BLaER1 treated with 17β-estradiol and CSF1 and Interleukin-3, amounts not matched to agents 10 nM and 100 nM (cell line): ENCODE measurements around the gene GTPBP1.

Experiments used
- H3K27ac ChIP-seq, 11 experiments: shearing (Covaris generic); formaldehyde crosslinking; 2 replicates each; pipeline ENCODE4 v1.8.1; 2022
- H3K27me3 ChIP-seq, 11 experiments: shearing (Covaris generic); formaldehyde crosslinking; 2 replicates each; pipeline ENCODE4 v1.8.1; 2022
- H3K36me3 ChIP-seq, 11 experiments: shearing (Covaris generic); formaldehyde crosslinking; 2 replicates each; pipeline ENCODE4 v1.8.1; 2022
- H3K4me1 ChIP-seq, 10 experiments: shearing (Covaris generic); formaldehyde crosslinking; 2 replicates each; pipeline ENCODE4 v1.8.1; 2022
- H3K4me2 ChIP-seq, 11 experiments: shearing (Covaris generic); formaldehyde crosslinking; 2 replicates each; pipeline ENCODE4 v1.8.1; 2022
- H3K4me3 ChIP-seq, 10 experiments: shearing (Covaris generic); formaldehyde crosslinking; 2 replicates each; pipeline ENCODE4 v1.8.1; 2022
- H3K9ac ChIP-seq, 11 experiments: shearing (Covaris generic); formaldehyde crosslinking; 2 replicates each; pipeline ENCODE4 v1.8.1; 2022
- H3K9me3 ChIP-seq, 11 experiments: shearing (Covaris generic); formaldehyde crosslinking; replicated peaks in 1 of 11; 2 replicates each; pipeline ENCODE4 v1.8.1; 2022
- H4K20me1 ChIP-seq, 11 experiments: shearing (Covaris generic); formaldehyde crosslinking; 2 replicates each; pipeline ENCODE4 v1.8.1; 2022
- Cebpa-rat ChIP-seq, 11 experiments: shearing (Covaris generic); IDR thresholded peaks; 2 replicates each; pipeline ENCODE4 v1.8.1; 2022

The GTPBP1 gene

DNA sequence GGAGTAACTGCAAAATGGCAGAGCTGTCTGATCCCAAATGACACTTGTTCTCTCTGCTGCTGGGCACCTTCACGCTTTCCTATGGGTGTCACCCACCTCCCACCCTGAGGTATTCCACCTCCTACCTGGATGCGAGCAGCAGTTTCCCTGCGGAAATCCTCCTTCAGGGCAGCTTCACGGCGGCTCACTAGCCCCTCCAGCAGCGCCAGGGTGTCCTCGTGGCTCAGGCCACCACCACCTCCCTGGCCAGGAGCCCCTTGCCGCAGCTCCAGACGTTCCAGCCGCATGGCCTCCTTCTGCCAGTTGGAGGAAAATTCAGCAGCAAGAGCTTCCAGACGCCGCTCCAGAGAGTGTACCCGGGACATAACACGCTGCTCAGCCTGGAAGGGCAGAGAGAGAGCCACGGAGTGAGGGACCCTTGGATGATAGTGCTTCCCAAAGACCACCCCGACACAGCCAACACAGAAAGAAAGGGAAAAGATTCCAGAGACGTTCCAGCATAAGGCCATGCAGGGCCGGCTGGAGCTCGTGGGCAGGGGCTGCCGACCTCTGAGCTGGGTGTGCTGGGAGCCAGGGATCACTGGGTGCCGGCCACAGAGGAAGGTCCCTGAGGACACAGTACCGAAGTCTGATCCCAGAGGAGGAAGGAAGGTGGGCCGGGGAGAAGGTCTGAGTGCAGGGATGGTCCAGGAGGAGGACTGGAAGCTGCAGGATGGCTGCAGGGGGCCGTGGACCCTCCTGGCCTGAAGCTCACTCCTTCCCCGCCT, 36.6 kb downstream of the GTPBP1 start:
- Histone ChIP-seq H3K27ac (peak overlapping the region in 4 of 11 experiments; percentile 6 to 32 (median 22); a peak in 3 of 22 replicates), H3K27me3 (no peaks in the 10 kb centered on the region), H3K9ac (peak overlapping the region in 7 of 11 experiments; percentile 3 to 49 (median 24); a peak in 5 of 22 replicates), H3K4me1 (peaks cover 0 to 51% (median 45%) of the 10 kb centered on the region in 10 experiments; a peak in 19 of 20 replicates), H4K20me1 (peaks cover 72 to 100% (median 98%) of the 10 kb centered on the region in 11 experiments), H3K36me3 (peaks cover 100% of the 10 kb centered on the region in 11 experiments), H3K4me3 (no peak overlapping the region), H3K4me2 (no peak overlapping the region), H3K9me3 (no peaks in the 10 kb centered on the region)
- TF ChIP-seq Cebpa-rat (IDR thresholded peaks at IDR 0.05), result no peak

DNA sequence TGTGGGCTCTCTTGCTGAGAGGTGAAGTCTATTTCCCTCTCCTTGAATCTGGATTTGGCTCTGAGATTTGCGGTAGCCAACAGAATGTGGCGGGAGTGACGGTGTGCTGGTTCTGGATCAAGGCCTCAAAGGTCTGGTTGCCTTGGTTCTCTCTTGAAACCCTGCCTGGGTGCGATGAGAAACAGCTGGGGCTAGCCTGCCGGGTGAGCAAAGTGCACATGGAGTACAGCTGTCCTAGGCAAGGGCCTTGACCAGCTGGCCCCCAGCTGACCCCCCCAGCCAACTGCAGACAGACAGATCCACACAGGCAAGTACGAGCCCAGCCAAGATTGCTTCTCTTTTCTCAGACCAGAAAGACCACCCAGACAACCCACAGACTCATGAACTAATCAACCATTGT, 39.2 kb downstream of the GTPBP1 start:
- no peak for TF ChIP-seq Cebpa-rat (IDR thresholded peaks at IDR 0.05)
- H3K27me3 ChIP-seq, result no peaks in the 10 kb centered on the region
- H3K4me2 ChIP-seq, result no peak overlapping the region
- H3K4me1 ChIP-seq, result peaks cover 3 to 42% (median 31%) of the 10 kb centered on the region in 10 experiments
- H3K9ac ChIP-seq, result peak overlapping the region in 1 of 11 experiments; percentile 10; a peak in 2 of 22 replicates
- H3K27ac ChIP-seq, result no peak overlapping the region; a peak in 1 of 22 replicates
- no peaks in the 10 kb centered on the region for H3K9me3 ChIP-seq
- peaks cover 100% of the 10 kb centered on the region in 11 experiments for H3K36me3 ChIP-seq
- H4K20me1 ChIP-seq, result peaks cover 62 to 100% (median 98%) of the 10 kb centered on the region in 11 experiments; a peak in 21 of 22 replicates
- H3K4me3 ChIP-seq, result no peak overlapping the region

DNA sequence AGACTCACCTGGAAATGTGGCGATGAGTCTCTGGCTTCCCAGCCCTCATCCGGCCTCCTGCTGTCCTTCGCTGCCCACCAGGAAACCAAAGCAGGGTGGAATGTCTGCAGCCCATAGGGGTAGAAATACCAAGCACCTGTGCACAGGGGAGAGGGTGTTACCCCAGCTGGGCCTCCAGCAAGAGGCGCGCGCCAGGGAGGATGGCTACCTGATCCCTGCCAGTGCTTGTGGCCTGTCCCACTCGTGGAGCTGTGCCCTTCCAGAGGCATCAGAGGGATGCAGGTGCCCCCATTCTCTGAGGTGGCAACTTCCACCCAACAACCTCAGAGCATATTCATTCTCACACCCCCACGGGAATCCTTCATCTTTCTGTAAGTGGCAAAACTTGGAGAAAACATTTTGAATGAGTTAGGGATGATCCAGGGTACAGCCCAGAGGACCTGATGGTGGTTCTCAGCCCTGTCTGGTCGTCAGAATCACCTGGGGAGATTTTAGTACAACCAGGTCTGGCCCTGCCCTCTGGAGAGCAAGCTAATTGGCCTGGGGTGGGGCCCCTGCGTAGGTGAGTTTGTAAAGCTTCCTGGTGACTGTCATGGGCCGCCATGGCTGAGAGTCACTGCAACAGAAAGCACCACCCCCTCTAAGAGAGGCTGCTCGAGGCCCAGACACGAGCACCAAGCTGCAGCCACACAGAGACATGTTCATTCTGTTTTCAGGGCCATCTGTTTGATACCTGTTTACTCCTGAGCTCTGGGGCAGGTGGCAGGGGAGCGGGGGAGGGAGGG, 40.1 kb downstream of the GTPBP1 start:
- Histone ChIP-seq H3K4me3 (no peak overlapping the region), H3K9ac (no peak overlapping the region; a peak in 1 of 22 replicates), H3K4me1 (peaks cover 12 to 42% (median 31%) of the 10 kb centered on the region in 10 experiments), H4K20me1 (peaks cover 62 to 100% (median 98%) of the 10 kb centered on the region in 11 experiments; a peak in 21 of 22 replicates), H3K27ac (peak overlapping the region in 1 of 11 experiments; percentile 3; a peak in 1 of 22 replicates), H3K36me3 (peaks cover 100% of the 10 kb centered on the region in 11 experiments), H3K4me2 (no peak overlapping the region), H3K9me3 (no peaks in the 10 kb centered on the region), H3K27me3 (no peaks in the 10 kb centered on the region)
- TF ChIP-seq Cebpa-rat (IDR thresholded peaks at IDR 0.05), result no peak

DNA sequence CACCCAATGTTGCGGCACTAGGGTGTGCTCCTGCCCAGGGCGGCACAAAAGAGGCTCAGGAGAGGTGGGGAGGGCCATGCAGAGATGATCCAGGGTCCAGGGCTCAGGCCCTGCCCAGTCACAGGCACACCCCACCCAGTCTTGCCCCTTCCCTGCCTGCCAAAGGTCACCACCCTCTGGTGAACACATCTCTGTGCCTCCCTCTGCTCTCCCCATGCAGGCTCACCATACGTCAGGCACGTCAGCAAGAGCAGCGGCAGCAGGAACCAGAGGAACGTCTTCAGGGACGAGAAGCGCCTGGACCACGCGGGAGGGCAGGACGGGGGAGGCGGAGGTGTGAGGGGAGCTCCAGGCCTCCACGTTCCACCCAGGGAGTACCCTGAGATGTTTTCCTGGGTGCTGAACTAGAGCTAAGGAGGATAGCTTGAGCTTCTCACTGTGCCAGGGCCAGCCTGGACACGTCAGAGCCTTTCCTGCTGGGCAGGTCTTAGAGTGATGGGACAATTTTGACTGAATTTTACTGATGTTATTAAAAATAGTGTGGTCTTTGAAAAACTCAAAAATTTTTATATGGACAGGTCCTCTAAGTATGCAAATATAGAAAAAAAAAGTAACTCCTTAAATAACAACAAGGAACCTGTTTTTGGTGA, 42.9 kb downstream of the GTPBP1 start:
- H4K20me1 ChIP-seq, result peaks cover 43 to 85% (median 80%) of the 10 kb centered on the region in 11 experiments; a peak in 21 of 22 replicates
- H3K4me1 ChIP-seq, result peaks cover 39 to 55% (median 48%) of the 10 kb centered on the region in 10 experiments
- H3K9me3 ChIP-seq, result no peaks in the 10 kb centered on the region
- no peaks in the 10 kb centered on the region for H3K27me3 ChIP-seq
- peak overlapping the region in 9 of 11 experiments; percentile 1 to 51 (median 39); a peak in 14 of 22 replicates for H3K9ac ChIP-seq
- no peak for TF ChIP-seq Cebpa-rat (IDR thresholded peaks at IDR 0.05)
- peak overlapping the region in 2 of 11 experiments; percentile 8 to 18; a peak in 2 of 22 replicates for H3K4me2 ChIP-seq
- no peak overlapping the region for H3K4me3 ChIP-seq
- peaks cover 79 to 95% (median 94%) of the 10 kb centered on the region in 11 experiments for H3K36me3 ChIP-seq
- H3K27ac ChIP-seq, result peak overlapping the region in 7 of 11 experiments; percentile 11 to 99 (median 38); a peak in 11 of 22 replicates

DNA sequence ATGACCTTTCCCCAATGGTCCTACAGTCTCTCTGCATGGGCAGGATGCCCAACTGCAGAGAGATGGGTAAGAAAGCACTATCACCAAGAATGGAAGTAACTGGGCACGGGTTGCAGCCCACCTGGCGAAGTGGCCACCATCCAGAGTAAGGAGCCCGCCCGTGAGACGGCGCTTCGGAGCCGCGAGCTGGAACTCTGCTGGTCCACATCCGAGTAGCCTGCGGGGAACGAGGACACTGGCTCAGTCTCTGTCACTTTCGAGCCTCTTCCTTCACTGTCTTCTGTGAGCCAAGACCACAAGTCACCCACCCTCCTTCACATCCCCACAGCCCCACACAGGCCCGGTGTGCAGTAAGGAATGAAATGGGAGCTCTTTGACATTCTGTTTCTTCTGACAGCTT, 44.4 kb downstream of the GTPBP1 start:
- peaks cover 64 to 87% (median 81%) of the 10 kb centered on the region in 11 experiments for H3K36me3 ChIP-seq
- no peaks in the 10 kb centered on the region for H3K9me3 ChIP-seq
- H3K27me3 ChIP-seq, result no peaks in the 10 kb centered on the region
- H3K27ac ChIP-seq, result peak overlapping the region in 9 of 11 experiments; percentile 74 to 99 (median 98); a peak in 15 of 22 replicates
- no peak for TF ChIP-seq Cebpa-rat (IDR thresholded peaks at IDR 0.05)
- H3K9ac ChIP-seq, result peak overlapping the region in 10 of 11 experiments; percentile 58 to 98 (median 98); a peak in 15 of 22 replicates
- peak overlapping the region; percentile 86 to 100 (median 98) for H3K4me2 ChIP-seq
- peak overlapping the region in 6 of 10 experiments; percentile 93 to 98 (median 94); a peak in 9 of 20 replicates for H3K4me3 ChIP-seq
- peaks cover 37 to 83% (median 65%) of the 10 kb centered on the region in 11 experiments; a peak in 21 of 22 replicates for H4K20me1 ChIP-seq
- peaks cover 46 to 61% (median 54%) of the 10 kb centered on the region in 10 experiments for H3K4me1 ChIP-seq

DNA sequence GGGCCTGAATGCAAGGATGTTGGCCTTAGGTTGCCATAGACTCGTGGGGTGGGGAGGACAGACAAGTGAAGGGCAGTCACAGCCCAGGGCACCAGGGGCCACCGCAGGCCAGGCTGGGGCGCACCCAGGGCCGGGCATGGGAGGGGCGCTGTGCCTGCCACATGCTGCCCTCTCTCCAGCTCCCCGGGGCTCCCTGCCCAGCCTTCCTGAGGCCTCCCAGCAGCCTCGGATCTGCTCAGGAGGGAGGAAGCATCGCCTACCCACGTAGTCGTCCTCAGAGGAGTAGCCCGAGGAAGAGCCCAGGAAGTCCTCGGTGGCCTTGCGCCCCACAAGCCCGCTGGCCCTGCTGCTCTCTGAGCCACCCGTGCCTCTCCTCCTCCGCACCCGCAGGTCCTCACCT, 44.9 kb downstream of the GTPBP1 start:
- Histone ChIP-seq H3K27me3 (no peaks in the 10 kb centered on the region), H3K27ac (peak overlapping the region; percentile 57 to 99 (median 98); a peak in 21 of 22 replicates), H3K4me2 (peak overlapping the region; percentile 86 to 100 (median 98)), H4K20me1 (peaks cover 34 to 77% (median 60%) of the 10 kb centered on the region in 11 experiments; a peak in 21 of 22 replicates), H3K9ac (peak overlapping the region; percentile 58 to 98 (median 97); a peak in 21 of 22 replicates), H3K36me3 (peaks cover 58 to 82% (median 76%) of the 10 kb centered on the region in 11 experiments), H3K9me3 (no peaks in the 10 kb centered on the region), H3K4me3 (peak overlapping the region; percentile 33 to 99 (median 94); a peak in 18 of 20 replicates), H3K4me1 (peaks cover 46 to 61% (median 54%) of the 10 kb centered on the region in 10 experiments)
- TF ChIP-seq Cebpa-rat (IDR thresholded peaks at IDR 0.05), result no peak

DNA sequence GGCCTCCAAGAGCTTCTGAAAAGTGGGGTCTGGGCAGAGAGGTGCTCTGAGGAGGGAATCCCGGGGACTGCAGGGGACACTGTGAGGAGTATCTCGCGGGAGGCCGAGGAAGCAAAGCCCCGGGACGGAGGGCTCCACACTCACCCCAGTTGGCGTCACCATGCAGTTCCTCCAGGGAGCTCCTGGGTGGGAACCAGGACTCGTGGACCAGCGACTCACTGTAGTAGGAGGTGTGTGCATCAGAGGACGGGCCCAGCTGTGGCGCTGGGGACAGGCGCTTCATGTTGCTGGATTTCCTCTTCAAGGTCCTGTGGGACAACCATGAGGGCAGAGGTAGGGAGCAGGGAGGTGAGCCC, 45.3 kb downstream of the GTPBP1 start:
- H3K36me3 ChIP-seq, result peaks cover 54 to 78% (median 72%) of the 10 kb centered on the region in 11 experiments
- H3K27ac ChIP-seq, result peak overlapping the region; percentile 57 to 99 (median 98); a peak in 21 of 22 replicates
- TF ChIP-seq Cebpa-rat (IDR thresholded peaks at IDR 0.05), result no peak
- peaks cover 30 to 73% (median 56%) of the 10 kb centered on the region in 11 experiments; a peak in 21 of 22 replicates for H4K20me1 ChIP-seq
- H3K9me3 ChIP-seq, result no peaks in the 10 kb centered on the region
- peak overlapping the region; percentile 86 to 100 (median 98) for H3K4me2 ChIP-seq
- H3K4me1 ChIP-seq, result peaks cover 46 to 61% (median 54%) of the 10 kb centered on the region in 10 experiments
- H3K27me3 ChIP-seq, result no peaks in the 10 kb centered on the region
- peak overlapping the region; percentile 58 to 98 (median 97); a peak in 21 of 22 replicates for H3K9ac ChIP-seq
- H3K4me3 ChIP-seq, result peak overlapping the region; percentile 33 to 99 (median 94); a peak in 19 of 20 replicates
